IPS DF 4.7 (cell line): Measurements from ENCODE around the gene ZNF839.
"Not testable (repeated sequence)": the region's sequence is repeated elsewhere in the genome, so short reads cannot be mapped to it uniquely, and the experiment has no call there.

Experiments
- DNase-seq: peaks from one replicate; pipeline ENCODE4 v3.0.0-alpha.2; 2013; ENCODE audit warnings: low spot score; ENCODE audit errors: extremely low read depth

ZNF839 gene

GRCh38 chr14:102314242-102315011, 5.1 kb upstream of the ZNF839 start:
- DNase-seq = no peak

GRCh38 chr14:102315121-102315520, 4.4 kb upstream of the ZNF839 start:
- no peak for DNase-seq

GRCh38 chr14:102316338-102316742, 3.2 kb upstream of the ZNF839 start:
- DNase-seq = no peak

GRCh38 chr14:102316743-102317563, 2.6 kb upstream of the ZNF839 start:
- peak; percentile 75 for DNase-seq

GRCh38 chr14:102317564-102318248, 1.8 kb upstream of the ZNF839 start:
- peak; percentile 25 for DNase-seq

- no peak for DNase-seq
Measured at GRCh38 chr14:102318781-102319276, 717 bp upstream of the ZNF839 start.

- no peak for DNase-seq
Measured at GRCh38 chr14:102320033-102320660, 601 bp downstream of the ZNF839 start.

- DNase-seq = no peak
Measured at GRCh38 chr14:102320671-102321455, 1.3 kb downstream of the ZNF839 start.

- DNase-seq = no peak
Measured at GRCh38 chr14:102321456-102322422, 2.2 kb downstream of the ZNF839 start.

- DNase-seq = no peak
Measured at GRCh38 chr14:102323102-102323501, 3.6 kb downstream of the ZNF839 start.

GRCh38 chr14:102325791-102326345, 6.3 kb downstream of the ZNF839 start:
- no peak for DNase-seq

- DNase-seq = no peak
Measured at GRCh38 chr14:102326583-102326982, 7.0 kb downstream of the ZNF839 start.

GRCh38 chr14:102329381-102329780, 9.8 kb downstream of the ZNF839 start:
- DNase-seq = not testable (repeated sequence)

GRCh38 chr14:102330806-102331205, 11.3 kb downstream of the ZNF839 start:
- DNase-seq = no peak

- DNase-seq = no peak
Measured at GRCh38 chr14:102333390-102333789, 13.8 kb downstream of the ZNF839 start.

- DNase-seq = no peak
Measured at GRCh38 chr14:102333795-102334705, 14.5 kb downstream of the ZNF839 start.

GRCh38 chr14:102335163-102335562, 15.6 kb downstream of the ZNF839 start:
- DNase-seq = no peak

- no peak for DNase-seq
Measured at GRCh38 chr14:102338724-102339123, 19.2 kb downstream of the ZNF839 start.
